GM19023 (cell line): ENCODE results near the gene CLCNKA.
"Not testable (repeated sequence)": the region's sequence is repeated elsewhere in the genome, so short reads cannot be mapped to it uniquely, and the experiment has no call there.

Source experiments
- ATAC-seq: cut with Tn5 transposase; IDR thresholded peaks from one replicate; pipeline ENCODE4 v1.9.1; 2021; ENCODE audit warnings: mild to moderate bottlenecking, moderate library complexity; ENCODE audit not compliant: unreplicated experiment

CLCNKA gene

DNA sequence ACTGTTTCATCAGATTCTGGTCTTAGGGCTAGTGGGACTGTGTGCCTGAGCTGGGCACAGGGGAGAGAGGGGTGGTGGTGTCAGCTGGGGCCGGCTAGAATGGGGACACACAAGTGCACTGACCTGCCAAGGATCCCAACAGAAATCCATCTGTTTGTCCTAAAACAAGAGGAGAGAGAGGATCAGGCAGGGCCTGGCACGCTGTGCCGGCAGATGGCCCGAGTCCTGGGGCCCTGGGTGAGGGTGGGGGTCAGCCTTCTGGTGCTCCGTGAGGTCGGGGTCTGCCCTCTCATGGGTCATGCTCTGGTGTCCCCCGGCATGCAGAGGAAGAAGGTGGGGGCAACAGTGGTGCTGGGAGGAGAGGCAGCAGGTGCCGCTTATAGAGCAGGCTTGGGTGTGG lies 18.0 kb downstream of the CLCNKA start:
- ATAC-seq = not testable (repeated sequence)

- ATAC-seq = no peak
Measured at GRCh38 chr1:16041200-16041599, 19.4 kb downstream of the CLCNKA start.

GRCh38 chr1:16042096-16042495 lies 20.3 kb downstream of the CLCNKA start:
- ATAC-seq = no peak

GRCh38 chr1:16042654-16043053 lies 20.8 kb downstream of the CLCNKA start:
- not testable (repeated sequence) for ATAC-seq

GRCh38 chr1:16043521-16043920 lies 21.7 kb downstream of the CLCNKA start, which contains the start of gene CLCNKB:
TSS of gene CLCNKB (plus strand) at chr1:16043782. CDS start at chr1:16044493, 711 bp downstream.
- ATAC-seq = no peak

DNA sequence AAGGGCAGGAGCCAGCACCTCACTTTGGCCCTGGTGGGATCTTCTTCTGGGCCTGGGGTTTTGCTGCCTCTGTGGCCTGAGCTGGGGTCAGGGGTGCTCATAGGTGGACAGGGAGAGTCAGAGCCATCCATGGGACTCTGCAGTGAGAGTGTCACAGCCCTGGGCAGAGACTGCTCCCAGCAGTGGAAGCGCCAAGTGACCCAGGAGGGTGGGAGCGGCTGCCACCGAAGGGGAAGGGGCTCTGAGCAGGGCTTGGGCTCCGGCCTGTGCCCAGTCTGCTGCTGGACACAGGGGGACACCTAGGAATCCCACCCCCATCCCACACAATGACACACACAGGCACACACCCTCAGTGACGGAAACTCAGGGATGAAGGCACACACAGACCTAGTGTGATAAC lies 22.1 kb downstream of the CLCNKA start:
- ATAC-seq = no peak

DNA sequence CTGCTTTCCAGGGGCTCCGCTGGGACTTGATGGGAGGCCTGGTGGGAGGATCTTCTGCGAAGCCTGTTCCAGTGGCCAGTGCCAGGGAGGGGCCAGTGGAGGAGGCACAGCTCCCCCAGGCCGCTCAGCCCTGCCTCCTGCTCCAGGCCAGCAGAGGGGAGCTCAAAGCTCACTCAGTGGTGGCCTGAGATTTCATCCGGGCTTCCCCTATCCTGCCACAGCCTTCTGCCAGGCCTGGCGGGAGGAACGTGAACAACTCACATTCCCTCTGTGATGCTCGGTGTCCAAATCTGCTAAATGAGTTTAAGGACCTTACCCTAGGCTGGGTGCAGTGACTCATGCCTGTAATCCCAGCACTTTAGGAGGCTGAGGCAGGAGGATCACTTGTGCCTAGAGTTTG lies 25.0 kb downstream of the CLCNKA start:
- ATAC-seq = no peak

- ATAC-seq = no peak
Measured at GRCh38 chr1:16047791-16048475, 26.1 kb downstream of the CLCNKA start.

DNA sequence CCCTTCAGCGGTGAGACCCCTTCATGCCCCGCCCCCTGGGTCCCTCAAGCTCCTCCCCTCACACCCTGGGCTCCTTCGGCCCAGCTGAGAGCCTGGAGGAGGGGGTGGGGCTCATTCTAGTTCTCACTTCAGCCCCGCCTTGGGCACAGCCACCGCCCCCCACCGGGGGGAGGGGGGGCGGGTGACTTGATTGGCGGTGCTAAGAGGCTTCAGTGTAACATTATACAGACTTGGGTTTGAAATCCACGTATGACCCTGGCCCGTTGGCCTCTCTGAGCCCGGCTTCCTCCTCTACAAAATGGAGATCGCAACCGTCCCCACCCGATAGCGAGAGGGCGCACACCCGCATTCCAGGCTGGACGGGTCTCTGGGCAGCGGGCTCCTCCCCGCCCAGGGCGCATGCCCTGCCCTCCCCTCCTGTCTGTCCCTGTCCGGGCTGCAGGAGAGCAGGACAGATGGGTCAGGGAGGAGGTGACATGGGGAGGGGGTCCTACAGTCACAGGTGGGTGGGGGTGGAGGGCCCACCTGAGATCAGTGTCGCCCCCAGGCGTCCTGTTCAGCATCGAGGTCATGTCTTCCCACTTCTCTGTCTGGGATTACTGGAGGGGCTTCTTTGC lies 26.8 kb downstream of the CLCNKA start:
- ATAC-seq = no peak

- ATAC-seq = no peak
Measured at GRCh38 chr1:16050328-16050727, 28.5 kb downstream of the CLCNKA start.

- no peak for ATAC-seq
Measured at GRCh38 chr1:16051039-16051438, 29.2 kb downstream of the CLCNKA start.

DNA sequence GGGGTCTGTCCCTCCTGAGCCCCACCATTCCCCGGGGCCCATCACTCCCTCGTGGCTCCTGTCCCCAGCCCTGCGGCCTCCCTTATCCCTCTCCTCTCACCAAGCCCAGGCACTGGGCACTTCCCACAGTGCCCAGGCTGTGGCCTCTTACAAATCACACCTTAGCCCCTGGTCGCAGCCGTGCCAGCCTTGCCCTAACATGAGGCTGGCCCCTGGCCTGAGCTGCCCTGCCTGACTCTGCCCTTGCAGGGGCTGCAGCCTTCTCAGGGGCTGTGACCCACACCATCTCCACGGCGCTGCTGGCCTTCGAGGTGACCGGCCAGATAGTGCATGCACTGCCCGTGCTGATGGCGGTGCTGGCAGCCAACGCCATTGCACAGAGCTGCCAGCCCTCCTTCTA lies 30.1 kb downstream of the CLCNKA start:
- ATAC-seq = not testable (repeated sequence)

DNA sequence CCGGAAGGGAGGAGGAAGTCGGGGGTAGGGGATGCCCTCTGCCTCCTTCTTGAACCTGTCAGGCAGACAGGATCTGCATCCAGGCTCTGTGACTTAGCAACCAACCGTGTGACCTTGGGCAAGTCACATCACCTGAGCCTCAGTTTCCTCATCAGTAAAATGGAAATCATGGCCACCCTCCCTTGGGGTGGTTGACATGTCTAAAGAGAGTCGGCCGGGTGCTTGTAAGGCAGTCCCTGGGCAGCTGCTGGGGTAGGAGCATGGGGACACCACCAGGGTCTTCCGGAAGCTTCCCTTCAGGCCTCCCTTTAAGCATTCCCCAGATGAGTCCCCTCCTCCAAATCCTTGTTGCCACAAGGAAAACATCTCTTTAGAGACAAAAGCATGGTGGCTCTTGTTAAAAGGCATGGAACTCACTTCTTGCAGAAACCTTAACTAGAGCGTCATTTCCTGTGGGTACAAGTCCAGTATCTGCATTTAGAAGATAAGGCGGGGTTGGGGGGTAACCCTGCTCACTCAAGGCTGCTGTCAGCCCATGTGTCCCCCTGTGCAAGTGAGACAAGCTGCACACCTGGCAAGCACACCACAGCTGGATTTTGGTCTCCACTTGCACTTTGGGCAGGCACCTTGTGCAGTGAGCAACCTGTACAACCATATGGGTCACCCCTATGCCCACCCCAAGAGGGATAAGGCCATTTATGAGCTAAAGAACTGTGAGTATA lies 32.1 kb downstream of the CLCNKA start:
- ATAC-seq = no peak

DNA sequence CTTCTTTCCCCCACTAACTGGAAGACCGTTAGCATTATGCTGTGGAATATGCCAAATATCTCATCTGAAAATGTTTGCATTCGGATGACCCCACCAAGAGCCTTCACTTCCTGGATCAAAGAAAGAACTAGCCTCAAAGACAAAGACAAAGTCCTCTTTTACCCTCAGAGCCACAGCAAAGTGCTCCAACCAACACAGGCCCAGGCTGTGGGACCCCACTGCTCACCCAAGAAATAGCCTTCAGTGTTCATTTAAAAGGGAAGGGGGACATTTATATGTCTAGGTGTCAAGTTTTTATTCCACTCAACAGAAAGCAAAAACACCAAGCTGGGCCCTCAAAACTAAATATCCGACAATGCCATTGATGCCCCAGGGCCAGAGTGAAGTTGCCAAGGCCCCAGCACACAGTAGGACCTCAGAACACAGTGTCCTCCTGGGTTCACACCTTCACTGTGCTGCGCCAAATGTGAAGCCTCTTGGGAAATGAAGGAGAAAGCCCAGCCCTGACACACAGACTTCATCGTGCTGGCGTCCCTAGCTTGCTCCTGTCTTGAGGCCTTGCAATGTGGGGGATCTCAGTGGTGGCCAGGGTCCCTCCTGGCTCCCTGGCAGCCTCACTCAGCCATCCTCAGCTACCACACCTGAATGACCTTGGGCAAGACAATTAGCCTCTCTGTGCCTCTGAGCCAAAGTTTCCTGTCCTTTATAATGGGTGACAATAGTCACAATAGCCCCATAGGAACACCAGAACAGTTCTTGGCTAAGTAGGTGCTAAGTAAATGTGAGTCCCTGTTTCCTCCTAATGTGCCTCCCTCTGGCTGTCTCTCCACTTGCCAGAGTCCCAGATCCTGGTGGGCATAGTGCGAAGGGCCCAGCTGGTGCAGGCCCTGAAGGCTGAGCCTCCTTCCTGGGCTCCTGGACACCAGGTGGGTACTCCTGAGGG lies 33.0 kb downstream of the CLCNKA start:
- no peak for ATAC-seq

DNA sequence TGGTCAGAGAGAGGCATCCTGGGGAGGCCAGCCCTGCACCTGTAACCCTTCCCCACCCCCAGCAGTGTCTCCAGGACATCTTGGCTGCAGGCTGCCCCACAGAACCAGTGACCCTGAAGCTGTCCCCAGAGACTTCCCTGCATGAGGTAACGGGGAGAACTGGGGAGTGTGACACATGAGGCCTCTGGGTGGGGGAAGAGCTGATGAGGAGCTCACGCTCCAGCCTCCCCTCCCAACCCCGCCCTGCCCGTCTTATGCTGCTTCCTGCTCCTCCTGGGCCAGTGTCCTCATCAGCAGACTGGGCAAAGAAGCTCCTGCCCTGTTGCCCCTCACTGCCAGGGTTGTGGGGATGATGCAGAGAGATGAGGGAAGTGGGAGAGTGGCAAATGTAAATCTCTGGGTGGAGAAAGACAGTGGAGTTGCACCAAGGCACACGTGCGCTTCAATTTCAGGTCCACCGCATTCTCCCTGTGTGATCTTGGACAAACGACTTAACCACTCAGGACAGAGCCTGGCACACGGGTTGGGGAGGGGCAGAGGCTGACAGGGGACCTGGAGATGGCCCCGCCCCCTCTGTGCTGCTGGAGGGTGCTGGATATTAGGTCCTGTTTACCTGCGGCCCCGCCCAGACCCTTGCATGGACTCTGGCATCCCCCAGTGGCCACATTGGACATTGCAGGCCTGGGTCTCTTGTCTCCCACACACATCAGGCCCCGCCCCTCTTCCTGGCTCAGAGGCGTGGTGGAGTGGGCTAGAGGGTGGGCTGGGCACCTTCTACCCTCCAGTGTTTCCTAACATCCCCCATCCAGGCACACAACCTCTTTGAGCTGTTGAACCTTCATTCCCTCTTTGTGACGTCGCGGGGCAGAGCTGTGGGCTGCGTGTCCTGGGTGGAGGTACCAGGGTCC lies 34.0 kb downstream of the CLCNKA start:
- no peak for ATAC-seq

DNA sequence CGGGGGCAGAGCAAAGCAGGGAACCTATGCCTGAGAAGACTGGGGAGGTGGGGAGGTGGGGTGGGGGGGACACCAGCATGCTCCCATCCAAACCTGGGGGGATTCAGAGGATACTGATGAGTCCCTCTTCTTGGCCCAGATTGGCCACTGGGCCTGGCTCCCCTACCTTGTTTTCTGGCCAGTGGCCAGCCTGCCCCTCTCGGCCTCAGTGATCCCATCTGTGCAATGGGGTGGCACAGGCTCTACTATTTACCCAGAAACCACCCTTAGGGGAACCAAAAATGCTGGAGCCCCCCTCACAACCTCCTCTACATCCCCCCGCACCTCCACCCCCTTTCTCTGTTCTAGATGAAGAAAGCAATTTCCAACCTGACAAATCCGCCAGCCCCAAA lies 34.7 kb downstream of the CLCNKA start:
- ATAC-seq = not testable (repeated sequence)

GRCh38 chr1:16057314-16057915 lies 35.6 kb downstream of the CLCNKA start:
- not testable (repeated sequence) for ATAC-seq

- not testable (repeated sequence) for ATAC-seq
Measured at GRCh38 chr1:16058394-16059120, 36.7 kb downstream of the CLCNKA start.

DNA sequence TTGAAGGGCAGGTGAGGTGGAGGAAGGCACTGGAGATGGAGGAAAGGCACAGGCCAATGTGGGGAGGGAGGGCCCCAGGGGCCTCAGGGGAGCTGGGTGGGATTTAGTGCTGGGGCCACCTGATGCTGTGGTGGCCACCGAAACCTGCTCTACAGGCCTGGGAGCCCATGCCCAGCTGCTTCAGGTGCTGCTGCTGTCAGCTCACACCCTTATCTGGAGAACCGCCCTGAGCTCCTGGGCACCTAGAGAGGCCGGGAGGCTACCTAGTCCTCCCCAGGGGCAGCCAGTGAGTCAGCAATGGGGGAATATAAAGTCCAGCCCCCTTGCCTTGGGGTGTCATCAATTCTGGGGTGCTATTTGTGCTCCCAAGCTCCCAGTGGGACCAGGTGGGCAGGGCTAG lies 39.4 kb downstream of the CLCNKA start:
- no peak for ATAC-seq
